Measurements from ENCODE around the gene ZFYVE28. TPM values are rescaled to one million over a fixed set of nuclear protein-coding genes. Genes with fewer than 3 reads are reported as not detected.

The ZFYVE28 gene
- total RNA-seq, 4 donors from 2014 or later = 20.6 to 153 (median 63.2) TPM

DNA sequence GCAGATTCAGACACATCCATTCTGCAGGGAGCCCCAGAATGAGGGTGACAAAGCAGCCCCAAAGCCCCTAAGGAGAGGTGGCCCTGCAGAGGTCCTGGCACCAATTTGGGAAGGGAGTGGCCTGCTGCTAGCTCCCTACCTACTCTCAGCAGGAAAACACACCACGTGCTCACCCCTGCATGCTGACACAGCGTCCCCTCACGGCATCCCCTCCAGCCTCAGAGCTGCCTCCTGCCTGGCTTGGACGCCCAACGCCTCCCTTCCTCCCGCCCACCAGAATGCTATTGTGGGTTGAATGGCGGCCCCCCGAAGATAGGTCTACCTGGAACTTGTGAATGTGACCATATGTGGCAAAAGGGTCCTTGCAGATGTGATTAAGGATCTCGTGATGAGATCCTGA lies 28.8 kb downstream of the ZFYVE28 start:
- no peak overlapping the region for H3K27ac ChIP-seq
- no peaks in the 10 kb centered on the region for H3K9me3 ChIP-seq
- no peak overlapping the region for H3K4me3 ChIP-seq
- DNase-seq = no peak
- TF ChIP-seq, protein P1, sequence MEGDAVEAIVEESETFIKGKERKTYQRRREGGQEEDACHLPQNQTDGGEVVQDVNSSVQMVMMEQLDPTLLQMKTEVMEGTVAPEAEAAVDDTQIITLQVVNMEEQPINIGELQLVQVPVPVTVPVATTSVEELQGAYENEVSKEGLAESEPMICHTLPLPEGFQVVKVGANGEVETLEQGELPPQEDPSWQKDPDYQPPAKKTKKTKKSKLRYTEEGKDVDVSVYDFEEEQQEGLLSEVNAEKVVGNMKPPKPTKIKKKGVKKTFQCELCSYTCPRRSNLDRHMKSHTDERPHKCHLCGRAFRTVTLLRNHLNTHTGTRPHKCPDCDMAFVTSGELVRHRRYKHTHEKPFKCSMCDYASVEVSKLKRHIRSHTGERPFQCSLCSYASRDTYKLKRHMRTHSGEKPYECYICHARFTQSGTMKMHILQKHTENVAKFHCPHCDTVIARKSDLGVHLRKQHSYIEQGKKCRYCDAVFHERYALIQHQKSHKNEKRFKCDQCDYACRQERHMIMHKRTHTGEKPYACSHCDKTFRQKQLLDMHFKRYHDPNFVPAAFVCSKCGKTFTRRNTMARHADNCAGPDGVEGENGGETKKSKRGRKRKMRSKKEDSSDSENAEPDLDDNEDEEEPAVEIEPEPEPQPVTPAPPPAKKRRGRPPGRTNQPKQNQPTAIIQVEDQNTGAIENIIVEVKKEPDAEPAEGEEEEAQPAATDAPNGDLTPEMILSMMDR (IDR thresholded peaks at IDR 0.05) = no peak
- no peak for TF ChIP-seq POLR2A (IDR thresholded peaks at IDR 0.05)
- peaks cover 0 to 9% (median 5%) of the 10 kb centered on the region in 4 donors for H3K4me1 ChIP-seq
- H3K36me3 ChIP-seq = no peaks in the 10 kb centered on the region
- H3K27me3 ChIP-seq = no peaks in the 10 kb centered on the region

DNA sequence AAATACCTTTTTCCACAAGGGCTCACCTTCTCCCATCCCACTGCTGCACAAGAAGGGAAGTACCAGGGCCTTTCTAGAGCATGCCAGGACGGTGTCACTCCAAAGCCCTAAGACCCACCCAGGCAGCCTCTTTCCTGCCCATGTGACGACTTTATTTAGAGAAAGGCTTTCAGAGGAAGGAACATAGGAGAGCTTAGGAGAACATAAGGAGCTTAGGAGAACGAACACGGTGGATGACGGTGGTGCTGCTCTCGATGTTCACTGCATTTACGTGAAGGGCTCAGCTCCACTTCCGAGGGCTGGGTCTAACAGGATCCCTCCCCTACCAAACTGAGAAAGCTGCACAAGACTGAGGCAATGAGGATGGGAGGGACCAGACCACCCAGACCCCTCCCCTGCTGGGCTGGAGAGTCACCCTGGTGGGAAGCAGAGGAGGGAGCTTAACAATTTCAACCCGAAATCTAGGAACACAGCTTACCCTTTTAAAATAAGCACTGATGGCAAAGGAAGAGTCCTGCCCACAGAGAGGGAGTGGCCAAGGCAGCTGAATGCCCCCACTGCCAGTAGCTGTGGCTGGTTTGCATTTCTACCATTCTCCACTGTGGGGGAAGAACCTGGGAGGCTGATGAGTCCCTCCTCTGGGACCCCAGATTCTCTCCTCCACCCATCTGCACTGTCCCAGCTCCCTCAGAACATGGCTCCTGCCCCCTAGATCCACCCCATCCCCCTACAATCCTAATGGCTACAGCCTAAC lies 29.8 kb downstream of the ZFYVE28 start:
- no peak overlapping the region for H3K4me3 ChIP-seq
- H3K36me3 ChIP-seq = no peaks in the 10 kb centered on the region
- H3K27ac ChIP-seq = no peak overlapping the region
- H3K27me3 ChIP-seq = no peaks in the 10 kb centered on the region
- no peak for DNase-seq
- H3K9me3 ChIP-seq = no peaks in the 10 kb centered on the region
- H3K4me1 ChIP-seq = peaks cover 0 to 4% (median 3%) of the 10 kb centered on the region in 4 donors
- TF ChIP-seq, protein P1 (IDR thresholded peaks at IDR 0.05) = no peak
- TF ChIP-seq POLR2A (IDR thresholded peaks at IDR 0.05) = no peak

DNA sequence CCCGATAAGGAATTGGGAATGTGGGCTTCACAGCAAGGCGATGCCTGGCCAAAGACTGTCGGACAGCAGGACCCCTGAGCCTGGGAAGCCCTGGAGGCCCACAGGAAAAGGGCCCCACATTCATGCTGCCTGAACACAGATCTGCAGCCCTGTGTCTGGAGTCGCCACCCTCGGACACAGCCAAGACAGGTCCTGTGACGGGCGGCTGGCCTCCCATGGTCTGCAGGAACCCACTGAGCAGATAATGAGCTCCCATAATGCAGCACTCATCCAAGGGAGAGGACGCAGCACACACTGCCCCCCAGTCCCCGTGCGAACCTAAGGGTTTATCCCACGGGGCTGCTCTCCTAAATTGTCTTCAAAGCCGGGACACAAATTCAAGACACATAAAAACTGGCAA lies 30.6 kb downstream of the ZFYVE28 start:
- H3K4me3 ChIP-seq = no peak overlapping the region
- H3K4me1 ChIP-seq = no peaks in the 10 kb centered on the region
- no peaks in the 10 kb centered on the region for H3K36me3 ChIP-seq
- H3K27me3 ChIP-seq = no peaks in the 10 kb centered on the region
- no peaks in the 10 kb centered on the region for H3K9me3 ChIP-seq
- no peak overlapping the region for H3K27ac ChIP-seq
- TF ChIP-seq, protein P1 (IDR thresholded peaks at IDR 0.05) = no peak
- no peak for TF ChIP-seq POLR2A (IDR thresholded peaks at IDR 0.05)
- DNase-seq = no peak

DNA sequence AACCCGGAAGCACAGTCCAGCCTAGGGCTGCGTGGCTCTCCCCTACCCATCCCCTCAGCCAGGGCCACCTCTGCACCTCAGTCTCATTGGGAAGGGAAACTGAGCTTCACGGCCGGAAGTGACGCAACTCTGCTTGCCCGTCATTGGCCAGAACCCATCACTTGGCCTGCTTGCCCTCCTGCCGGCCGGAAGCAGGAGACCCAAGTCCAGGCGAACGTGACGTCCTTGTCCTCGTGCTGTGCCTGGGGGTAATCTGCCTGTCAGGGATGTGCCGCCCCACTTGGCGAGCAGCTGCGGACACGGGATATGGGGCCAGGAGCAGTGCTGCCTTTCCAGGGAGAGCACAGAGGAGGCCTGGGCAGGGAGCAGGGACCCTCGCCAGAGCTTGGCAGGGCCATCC lies 31.2 kb downstream of the ZFYVE28 start:
- no peak for DNase-seq
- H3K36me3 ChIP-seq = no peaks in the 10 kb centered on the region
- H3K9me3 ChIP-seq = no peaks in the 10 kb centered on the region
- no peak overlapping the region for H3K4me3 ChIP-seq
- TF ChIP-seq POLR2A (IDR thresholded peaks at IDR 0.05) = no peak
- TF ChIP-seq, protein P1 (IDR thresholded peaks at IDR 0.05) = no peak
- H3K27me3 ChIP-seq = no peaks in the 10 kb centered on the region
- H3K4me1 ChIP-seq = no peaks in the 10 kb centered on the region
- no peak overlapping the region for H3K27ac ChIP-seq

DNA sequence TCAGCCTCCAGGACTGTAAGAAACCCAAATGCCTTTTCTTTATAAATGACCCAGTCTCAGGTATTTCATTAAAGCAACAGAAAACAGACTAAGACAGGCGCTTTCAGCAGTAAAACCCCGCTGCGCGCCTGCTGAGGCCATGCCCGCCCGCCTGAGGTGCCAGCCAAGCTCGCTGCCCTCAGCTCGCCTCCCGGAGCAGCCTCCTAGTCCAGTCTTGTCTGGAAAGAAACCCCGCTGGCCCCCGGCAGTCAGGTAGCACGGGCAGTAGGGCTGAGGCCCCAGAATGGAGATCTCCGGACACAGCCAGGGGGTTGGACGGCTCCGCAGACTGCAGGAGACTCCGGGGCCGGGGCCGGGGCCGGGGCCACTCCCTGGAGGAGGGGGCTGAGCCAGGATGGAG lies 31.7 kb downstream of the ZFYVE28 start:
- TF ChIP-seq POLR2A (IDR thresholded peaks at IDR 0.05) = no peak
- TF ChIP-seq, protein P1 (IDR thresholded peaks at IDR 0.05) = no peak
- no peak overlapping the region for H3K4me3 ChIP-seq
- no peak for DNase-seq

More for the DNA sequence above, 31.7 kb downstream of the ZFYVE28 start:
- Histone ChIP-seq H3K4me1 (no peaks in the 10 kb centered on the region), H3K27me3 (no peaks in the 10 kb centered on the region), H3K36me3 (no peaks in the 10 kb centered on the region), H3K27ac (no peak overlapping the region), H3K9me3 (no peaks in the 10 kb centered on the region)

Measured in Peyer's patch (tissue), 4 donors.